Fibroblast of pulmonary artery (primary cell): ENCODE measurements around the gene ELMO1.

Experiments used
- DNase-seq: peaks from one replicate; pipeline ENCODE4 v3.0.0-alpha.2; 2010; ENCODE audit warnings: low read depth
- H3K4me3 ChIP-seq: replicated peaks from 2 replicates; pipeline ENCODE4 v1.5.1; 2011; ENCODE audit warnings: low read depth, mild to moderate bottlenecking, control low read depth, low read length, moderate library complexity
- TF ChIP-seq, protein P1 (sequence below): IDR thresholded peaks from 2 replicates; pipeline ENCODE4 v1.5.1; 2011; ENCODE audit warnings: mild to moderate bottlenecking, control low read depth, low read length, inconsistent platforms; ENCODE audit errors: missing control alignments

The ELMO1 gene

DNA sequence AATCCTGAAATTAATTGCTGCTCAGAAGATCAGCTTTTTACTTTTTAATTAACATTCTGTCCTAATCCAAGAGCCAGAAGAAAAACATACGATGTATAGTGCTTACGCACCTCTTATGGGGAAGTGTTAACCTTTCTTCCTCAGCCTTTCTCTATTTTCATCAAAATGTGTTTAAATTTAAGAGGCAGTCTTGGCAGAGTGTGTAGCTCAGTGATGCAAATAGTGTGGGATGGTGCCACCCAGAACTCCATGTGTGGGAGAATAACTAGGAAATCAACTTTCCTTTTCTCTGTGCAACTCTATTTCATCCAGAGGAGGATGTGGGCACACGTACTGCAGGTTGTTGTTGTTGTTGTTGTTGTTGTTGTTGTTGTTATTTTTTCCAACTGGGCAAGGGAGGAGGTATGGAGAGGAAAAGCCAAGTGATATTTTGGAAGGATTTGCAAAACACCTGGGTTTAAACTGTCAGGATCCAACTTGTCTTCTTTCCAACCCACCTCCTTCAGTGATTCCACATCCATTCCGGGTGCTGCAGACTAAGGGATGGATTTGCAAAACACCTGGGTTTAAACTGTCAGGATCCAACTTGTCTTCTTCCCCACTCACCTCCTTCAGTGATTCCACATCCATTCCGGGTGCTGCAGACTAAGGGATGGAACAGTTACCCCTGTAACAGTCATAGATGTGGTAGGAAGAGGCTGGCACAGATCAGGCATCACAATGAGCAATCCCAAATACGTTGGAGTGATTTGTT, 19.8 kb downstream of the ELMO1 start:
- TF ChIP-seq, protein P1, sequence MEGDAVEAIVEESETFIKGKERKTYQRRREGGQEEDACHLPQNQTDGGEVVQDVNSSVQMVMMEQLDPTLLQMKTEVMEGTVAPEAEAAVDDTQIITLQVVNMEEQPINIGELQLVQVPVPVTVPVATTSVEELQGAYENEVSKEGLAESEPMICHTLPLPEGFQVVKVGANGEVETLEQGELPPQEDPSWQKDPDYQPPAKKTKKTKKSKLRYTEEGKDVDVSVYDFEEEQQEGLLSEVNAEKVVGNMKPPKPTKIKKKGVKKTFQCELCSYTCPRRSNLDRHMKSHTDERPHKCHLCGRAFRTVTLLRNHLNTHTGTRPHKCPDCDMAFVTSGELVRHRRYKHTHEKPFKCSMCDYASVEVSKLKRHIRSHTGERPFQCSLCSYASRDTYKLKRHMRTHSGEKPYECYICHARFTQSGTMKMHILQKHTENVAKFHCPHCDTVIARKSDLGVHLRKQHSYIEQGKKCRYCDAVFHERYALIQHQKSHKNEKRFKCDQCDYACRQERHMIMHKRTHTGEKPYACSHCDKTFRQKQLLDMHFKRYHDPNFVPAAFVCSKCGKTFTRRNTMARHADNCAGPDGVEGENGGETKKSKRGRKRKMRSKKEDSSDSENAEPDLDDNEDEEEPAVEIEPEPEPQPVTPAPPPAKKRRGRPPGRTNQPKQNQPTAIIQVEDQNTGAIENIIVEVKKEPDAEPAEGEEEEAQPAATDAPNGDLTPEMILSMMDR: no peak
- no peak overlapping the region for H3K4me3 ChIP-seq

DNA sequence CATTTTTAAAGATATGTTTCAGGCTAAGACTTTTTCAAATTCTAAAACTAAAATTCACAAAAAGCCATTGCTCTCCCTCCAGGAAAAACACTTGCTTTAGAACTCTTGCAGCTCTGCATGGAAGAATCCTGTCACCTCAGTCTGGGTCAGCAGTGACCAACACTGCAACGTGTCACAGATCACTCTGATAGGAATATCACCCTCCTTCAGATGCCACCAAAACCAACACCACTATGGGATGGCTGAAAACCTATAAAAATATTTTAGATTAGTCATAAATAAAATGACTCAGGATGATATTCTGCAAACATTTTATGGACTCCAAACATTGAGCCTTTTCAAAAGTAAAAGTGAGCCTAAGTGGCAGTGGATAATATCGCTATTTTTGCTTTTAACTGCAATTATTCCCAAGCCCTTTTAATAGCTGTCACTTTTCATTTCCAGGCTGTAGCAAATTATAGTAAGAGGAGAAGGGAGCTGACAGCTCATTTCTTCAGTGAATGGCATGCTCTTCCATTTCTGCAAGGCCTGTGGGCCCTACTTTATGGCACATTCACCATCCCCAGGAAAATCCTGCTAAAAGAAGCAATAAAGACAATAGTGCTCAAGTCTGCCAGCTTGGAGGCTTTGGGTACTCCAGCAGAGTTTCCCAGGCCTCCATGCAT, 21.3 kb downstream of the ELMO1 start:
- TF ChIP-seq, protein P1: no peak
- DNase-seq: no peak
- no peak overlapping the region for H3K4me3 ChIP-seq

More for the DNA sequence above, 19.8 kb downstream of the ELMO1 start:
- DNase-seq: no peak

DNA sequence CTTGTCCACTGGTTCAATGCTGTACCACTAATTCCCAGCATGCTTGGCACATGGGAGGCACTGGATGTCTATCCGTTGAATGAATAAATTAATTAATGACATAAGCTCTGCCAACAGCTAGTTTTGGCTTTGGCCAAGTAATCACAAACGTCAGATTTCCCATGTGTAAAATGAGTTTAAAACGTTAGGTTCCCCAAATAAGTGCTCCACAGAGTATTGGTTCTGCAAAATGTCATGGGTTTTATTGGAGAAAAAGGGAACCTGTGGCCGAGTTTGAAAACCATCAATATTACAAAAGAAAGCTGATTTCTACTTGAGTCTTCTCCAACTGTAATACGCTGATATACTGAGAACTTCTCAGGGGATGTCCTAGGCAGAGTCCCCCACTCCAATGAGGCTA, 23.2 kb downstream of the ELMO1 start:
- DNase-seq: no peak
- H3K4me3 ChIP-seq: no peak overlapping the region
- TF ChIP-seq, protein P1: no peak

DNA sequence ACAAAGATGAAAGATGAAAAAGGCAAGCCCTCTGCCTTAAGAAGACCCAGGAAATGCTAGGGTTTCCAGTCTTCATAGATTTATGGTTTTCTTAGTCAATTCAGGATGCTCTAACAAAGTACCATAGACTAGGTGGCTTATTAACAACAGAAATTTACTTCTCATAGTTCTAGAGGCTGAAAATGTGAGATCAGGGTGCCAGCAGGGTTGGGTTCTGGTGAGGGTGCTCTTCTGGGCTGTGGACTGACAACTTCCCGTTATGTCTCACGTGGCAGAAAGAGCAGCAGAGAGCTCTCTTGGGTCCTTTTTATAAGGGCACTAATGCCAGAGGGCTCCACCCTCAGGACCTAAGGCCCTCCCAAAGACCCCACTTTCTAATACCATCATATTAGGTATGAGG, 23.7 kb downstream of the ELMO1 start:
- TF ChIP-seq, protein P1: no peak
- no peak overlapping the region for H3K4me3 ChIP-seq

DNA sequence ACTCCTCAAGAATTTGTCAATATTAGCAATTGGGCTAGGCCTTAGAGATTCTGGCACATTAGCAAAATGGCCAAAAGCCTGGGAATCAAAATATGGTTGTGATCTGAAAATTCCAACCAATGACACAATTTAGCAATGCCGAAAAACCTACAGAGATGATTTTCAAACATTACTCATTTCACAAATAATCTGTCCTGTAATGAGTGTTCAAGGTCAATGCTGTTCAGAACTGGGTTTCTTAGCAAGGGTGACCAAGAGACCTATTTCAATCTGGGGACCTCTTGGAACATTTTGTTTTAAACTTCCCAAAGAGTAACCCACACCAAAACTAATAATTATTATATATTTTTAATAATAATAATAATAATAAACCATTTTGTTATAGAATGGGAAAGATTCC, 24.1 kb downstream of the ELMO1 start:
- no peak for DNase-seq
- TF ChIP-seq, protein P1: no peak
- no peak overlapping the region for H3K4me3 ChIP-seq

More for the DNA sequence above, 23.7 kb downstream of the ELMO1 start:
- DNase-seq: no peak

DNA sequence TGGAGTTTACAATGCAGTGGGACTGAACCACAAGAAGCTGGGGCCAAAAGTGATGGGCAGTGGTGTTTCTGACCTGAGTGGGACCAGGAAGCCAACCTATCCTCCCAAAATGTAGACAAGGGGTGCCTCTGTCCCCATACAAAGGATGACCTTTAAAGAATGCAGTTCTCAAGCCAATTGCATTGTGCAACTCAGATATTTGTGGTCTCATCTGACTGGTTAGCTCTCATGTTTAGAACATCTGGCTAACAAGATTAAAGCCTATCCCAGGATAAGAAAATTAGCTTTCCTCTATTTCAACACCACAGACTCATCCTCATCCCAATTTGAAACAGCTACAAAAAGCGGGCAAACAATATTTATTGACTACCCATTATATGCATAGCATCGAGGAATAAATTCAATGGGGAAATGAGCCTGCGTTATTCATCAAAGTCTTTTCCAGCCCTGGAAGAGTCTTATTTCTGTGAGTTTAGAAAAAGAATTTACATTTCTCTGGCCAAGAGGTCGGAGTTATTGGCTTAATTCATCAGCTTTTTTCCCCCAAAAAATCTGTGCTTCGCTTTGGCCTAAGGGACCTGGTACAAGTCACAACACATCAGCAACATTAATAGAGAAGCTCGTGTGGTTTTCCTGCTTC, 26.7 kb downstream of the ELMO1 start:
- no peak overlapping the region for H3K4me3 ChIP-seq
- peak; percentile 15 for DNase-seq
- TF ChIP-seq, protein P1: no peak
